SK-N-MC (cell line): Measurements from ENCODE around the gene CCDC158.

Source experiments
- EZH2 ChIP-seq: fragments of 200-600 bp; sonication (generic); IDR thresholded peaks from one replicate; pipeline ENCODE4 v1.6.1; 2017; ENCODE audit warnings: antibody characterized with exemption
- POLR2AphosphoS5 ChIP-seq: IDR thresholded peaks from 2 replicates; pipeline ENCODE4 v1.6.1; 2012; ENCODE audit warnings: mild to moderate bottlenecking, low read depth, low read length, borderline replicate concordance

- TF ChIP-seq POLR2AphosphoS5 (no peak), EZH2 (no peak)
Measured at GRCh38 chr4:76311896-76312331, 109.0 kb downstream of the CCDC158 start.
